HG03457 (cell line): ENCODE results near the gene PTER.

Experiments used
- ATAC-seq: cut with Tn5 transposase; IDR thresholded peaks from one replicate; pipeline ENCODE4 v1.9.1; 2021; ENCODE audit warnings: moderate number of reproducible peaks; ENCODE audit not compliant: unreplicated experiment

The PTER gene

GRCh38 chr10:16436758-16437539, at the start of gene PTER:
PTER (plus strand) TSS chr10:16437010; CDS start chr10:16484385, 47,375 bp downstream.
- peak; percentile 99 for ATAC-seq

GRCh38 chr10:16392531-16393069, 44.2 kb upstream of the PTER start:
- ATAC-seq, result no peak

GRCh38 chr10:16393271-16393858, 43.4 kb upstream of the PTER start:
- ATAC-seq, result no peak

GRCh38 chr10:16401416-16401815, 35.4 kb upstream of the PTER start:
- ATAC-seq, result no peak

- no peak for ATAC-seq
These were observed 28.4 kb upstream of the PTER start for GRCh38 chr10:16408379-16408778.

- no peak for ATAC-seq
These were observed 19.5 kb upstream of the PTER start for GRCh38 chr10:16417341-16417740.

- no peak for ATAC-seq
These were observed 13.2 kb upstream of the PTER start for GRCh38 chr10:16423599-16423998.

- ATAC-seq, result no peak
These were observed 11.4 kb upstream of the PTER start for GRCh38 chr10:16425449-16425848.

- ATAC-seq, result no peak
These were observed 7.3 kb upstream of the PTER start for GRCh38 chr10:16429539-16429938.

GRCh38 chr10:16436367-16436757, 448 bp upstream of the PTER start:
- ATAC-seq, result peak; percentile 1

- no peak for ATAC-seq
These were observed 707 bp downstream of the PTER start for GRCh38 chr10:16437540-16437894.

- no peak for ATAC-seq
These were observed 2.5 kb downstream of the PTER start for GRCh38 chr10:16439295-16439694.

- ATAC-seq, result no peak
These were observed 3.8 kb downstream of the PTER start for GRCh38 chr10:16440396-16441133.

GRCh38 chr10:16441173-16441840, 4.5 kb downstream of the PTER start:
- ATAC-seq, result no peak

- ATAC-seq, result no peak
These were observed 6.1 kb downstream of the PTER start for GRCh38 chr10:16442914-16443313.

- ATAC-seq, result no peak
These were observed 9.1 kb downstream of the PTER start for GRCh38 chr10:16445770-16446469.

GRCh38 chr10:16449454-16449853, 12.6 kb downstream of the PTER start:
- ATAC-seq, result no peak

- ATAC-seq, result no peak
These were observed 21.6 kb downstream of the PTER start for GRCh38 chr10:16458166-16458955.

GRCh38 chr10:16459423-16459939, 22.7 kb downstream of the PTER start:
- no peak for ATAC-seq

- no peak for ATAC-seq
These were observed 29.2 kb downstream of the PTER start for GRCh38 chr10:16466001-16466400.
